SU-DHL-6 (cell line): ENCODE data around the gene FZD4.

Experiments used
- H2AFZ ChIP-seq: fragments of 200-600 bp; sonication (generic); 2 replicates; pipeline ENCODE4 v1.6.1; 2014; ENCODE audit warnings: low read depth, mild to moderate bottlenecking, moderate library complexity, mixed read lengths, antibody characterized with exemption, low read length; ENCODE audit not compliant: severe bottlenecking
- H3F3A ChIP-seq: fragments of 200-600 bp; shearing (Covaris generic); 2 replicates; pipeline ENCODE4 v1.6.0; 2016; ENCODE audit warnings: antibody characterized with exemption, mild to moderate bottlenecking; ENCODE audit not compliant: insufficient read depth
- H3K27ac ChIP-seq: fragments of 200-600 bp; sonication (generic); 2 replicates; pipeline ENCODE4 v1.5.1; 2016; ENCODE audit warnings: low read depth, mild to moderate bottlenecking, low read length, moderate library complexity, mixed read lengths
- H3K27me3 ChIP-seq: fragments of 200-600 bp; sonication (generic), shearing (Covaris generic); 2 replicates; pipeline ENCODE4 v1.6.0; 2014; ENCODE audit warnings: mild to moderate bottlenecking, low read length
- H3K36me3 ChIP-seq: fragments of 200-600 bp; sonication (generic); 2 replicates; pipeline ENCODE4 v1.6.1; 2014; ENCODE audit warnings: mild to moderate bottlenecking, low read length, mixed read lengths
- H3K4me2 ChIP-seq: fragments of 300-600, 200-600 bp; shearing (Covaris generic), sonication (generic); 2 replicates; pipeline ENCODE4 v1.6.0; 2014; ENCODE audit warnings: low read length, low read depth, mild to moderate bottlenecking; ENCODE audit not compliant: poor library complexity, severe bottlenecking
- H3K4me3 ChIP-seq: fragments of 200-600 bp; sonication (generic); 2 replicates; pipeline ENCODE4 v1.5.1; 2014; ENCODE audit warnings: antibody characterized with exemption, low read length, mild to moderate bottlenecking, mixed read lengths; ENCODE audit not compliant: insufficient read depth, poor library complexity, severe bottlenecking
- H3K79me2 ChIP-seq: fragments of 200-600 bp; sonication (generic); 2 replicates; pipeline ENCODE4 v1.6.1; 2014; ENCODE audit warnings: mild to moderate bottlenecking, low read length, moderate library complexity; ENCODE audit not compliant: insufficient read depth
- H3K9ac ChIP-seq: fragments of 200-600 bp; sonication (generic); 2 replicates; pipeline ENCODE4 v1.7.0; 2014; ENCODE audit warnings: mild to moderate bottlenecking, low read length
- H3K9me2 ChIP-seq: fragments of 200-600 bp; sonication (generic); replicated peaks from 2 replicates; pipeline ENCODE4 v1.6.1; 2014; ENCODE audit warnings: low read length; ENCODE audit not compliant: insufficient read depth
- H3K9me3 ChIP-seq: fragments of 200-600 bp; sonication (generic); 2 replicates; pipeline ENCODE4 v1.6.1; 2014; ENCODE audit warnings: low read length, mixed read lengths; ENCODE audit not compliant: insufficient read depth
- H4K20me1 ChIP-seq: fragments of 200-600 bp; sonication (generic); 2 replicates; pipeline ENCODE4 v1.6.1; 2014; ENCODE audit warnings: low read depth, mild to moderate bottlenecking, antibody characterized with exemption, low read length, moderate library complexity, mixed read lengths
- EZH2phosphoT487 ChIP-seq: fragments of 200-600 bp; sonication (generic), shearing (Covaris generic); conservative IDR thresholded peaks from 2 replicates; pipeline ENCODE4 v1.6.1; 2018; ENCODE audit warnings: mild to moderate bottlenecking, antibody characterized with exemption, low read length, moderate library complexity, mixed read lengths
- TF ChIP-seq, protein P1 (sequence below): fragments of 200-600 bp; sonication (generic); IDR thresholded peaks from one replicate; pipeline ENCODE4 v1.5.1; 2017; ENCODE audit warnings: antibody characterized with exemption, mild to moderate bottlenecking, low read length, moderate library complexity; ENCODE audit not compliant: insufficient read depth, poor library complexity, severe bottlenecking

FZD4 gene

DNA sequence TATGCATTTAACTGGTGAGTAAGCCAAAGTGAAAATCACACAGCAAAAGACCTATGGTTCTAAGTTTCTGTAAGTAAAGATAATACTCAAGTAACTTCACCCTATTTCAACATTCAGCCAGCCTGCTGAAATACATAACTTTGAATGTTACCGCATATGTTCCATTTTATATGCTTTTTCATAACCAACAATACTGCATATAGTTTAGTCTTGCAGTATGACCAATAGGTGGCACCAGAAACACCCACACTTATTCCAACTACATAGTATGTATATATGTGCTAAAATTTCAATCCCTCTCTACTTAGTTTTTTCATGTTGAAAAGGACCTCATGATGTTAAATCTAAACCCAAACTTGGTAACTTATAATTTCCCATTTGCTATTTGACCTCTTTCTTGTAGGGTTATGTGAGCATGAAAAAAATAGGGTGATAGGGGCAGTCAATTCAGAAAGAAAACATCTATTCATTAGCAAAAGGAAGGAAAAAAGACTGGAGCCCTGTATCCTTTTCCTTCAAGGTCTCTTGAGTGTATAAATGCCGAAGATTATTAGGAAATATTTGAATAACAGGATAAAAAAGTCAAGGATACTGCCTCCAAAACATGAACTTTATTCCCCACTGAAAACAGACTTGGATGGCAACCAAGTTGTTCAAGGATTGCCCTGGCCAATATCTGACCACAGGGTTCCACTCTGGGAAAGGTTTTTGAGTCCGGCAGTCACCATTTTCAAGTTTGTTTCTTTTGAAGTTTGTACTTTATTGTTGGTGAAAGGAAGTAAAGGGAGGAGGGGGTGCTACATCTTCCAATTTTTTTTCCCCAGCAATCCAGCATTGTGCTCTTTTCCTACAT lies 23.8 kb upstream of the FZD4 start:
- no peak overlapping the region for H3K9ac ChIP-seq
- H3K9me3 ChIP-seq = no peaks in the 10 kb centered on the region
- H3K4me2 ChIP-seq = no peak overlapping the region
- H4K20me1 ChIP-seq = no peaks in the 10 kb centered on the region
- H3K79me2 ChIP-seq = no peaks in the 10 kb centered on the region
- TF ChIP-seq EZH2phosphoT487 = no peak
- TF ChIP-seq, protein P1, sequence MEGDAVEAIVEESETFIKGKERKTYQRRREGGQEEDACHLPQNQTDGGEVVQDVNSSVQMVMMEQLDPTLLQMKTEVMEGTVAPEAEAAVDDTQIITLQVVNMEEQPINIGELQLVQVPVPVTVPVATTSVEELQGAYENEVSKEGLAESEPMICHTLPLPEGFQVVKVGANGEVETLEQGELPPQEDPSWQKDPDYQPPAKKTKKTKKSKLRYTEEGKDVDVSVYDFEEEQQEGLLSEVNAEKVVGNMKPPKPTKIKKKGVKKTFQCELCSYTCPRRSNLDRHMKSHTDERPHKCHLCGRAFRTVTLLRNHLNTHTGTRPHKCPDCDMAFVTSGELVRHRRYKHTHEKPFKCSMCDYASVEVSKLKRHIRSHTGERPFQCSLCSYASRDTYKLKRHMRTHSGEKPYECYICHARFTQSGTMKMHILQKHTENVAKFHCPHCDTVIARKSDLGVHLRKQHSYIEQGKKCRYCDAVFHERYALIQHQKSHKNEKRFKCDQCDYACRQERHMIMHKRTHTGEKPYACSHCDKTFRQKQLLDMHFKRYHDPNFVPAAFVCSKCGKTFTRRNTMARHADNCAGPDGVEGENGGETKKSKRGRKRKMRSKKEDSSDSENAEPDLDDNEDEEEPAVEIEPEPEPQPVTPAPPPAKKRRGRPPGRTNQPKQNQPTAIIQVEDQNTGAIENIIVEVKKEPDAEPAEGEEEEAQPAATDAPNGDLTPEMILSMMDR = peak; percentile 84
- no peak overlapping the region for H3K27ac ChIP-seq
- no peaks in the 10 kb centered on the region for H3K36me3 ChIP-seq
- no peaks in the 10 kb centered on the region for H3K27me3 ChIP-seq
- no peak overlapping the region for H3K4me3 ChIP-seq
- H3K9me2 ChIP-seq = no peaks in the 10 kb centered on the region
- H3F3A ChIP-seq = no peaks in the 10 kb centered on the region
- H2AFZ ChIP-seq = no peak overlapping the region

DNA sequence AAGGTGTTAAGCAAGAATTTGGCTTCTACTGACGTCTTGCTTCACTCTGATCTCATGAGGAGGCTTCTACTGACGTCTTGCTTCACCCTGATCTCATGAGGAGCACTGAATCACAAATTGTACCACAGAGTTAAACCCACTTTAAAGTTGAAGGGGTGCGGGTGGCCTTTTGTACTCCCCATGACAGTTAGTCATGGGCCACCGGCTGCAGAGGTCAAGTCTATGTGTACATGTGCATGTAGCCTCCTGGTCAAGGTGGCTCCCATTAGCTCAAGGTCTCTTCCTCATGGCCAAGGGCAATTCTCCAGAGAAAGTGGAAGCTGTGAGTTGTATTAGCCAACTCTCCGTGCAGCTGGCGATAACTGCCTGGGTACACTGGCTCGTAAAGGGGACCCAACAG lies 23.1 kb upstream of the FZD4 start:
- Histone ChIP-seq H3K79me2 (no peaks in the 10 kb centered on the region), H3K27me3 (no peaks in the 10 kb centered on the region), H3K36me3 (no peaks in the 10 kb centered on the region), H3K9ac (no peak overlapping the region), H3K27ac (no peak overlapping the region), H3K9me3 (no peaks in the 10 kb centered on the region), H2AFZ (no peak overlapping the region), H3K4me3 (no peak overlapping the region), H3K9me2 (no peaks in the 10 kb centered on the region), H4K20me1 (no peaks in the 10 kb centered on the region), H3F3A (no peaks in the 10 kb centered on the region), H3K4me2 (no peak overlapping the region)
- TF ChIP-seq EZH2phosphoT487 = no peak
- TF ChIP-seq, protein P1 = no peak

DNA sequence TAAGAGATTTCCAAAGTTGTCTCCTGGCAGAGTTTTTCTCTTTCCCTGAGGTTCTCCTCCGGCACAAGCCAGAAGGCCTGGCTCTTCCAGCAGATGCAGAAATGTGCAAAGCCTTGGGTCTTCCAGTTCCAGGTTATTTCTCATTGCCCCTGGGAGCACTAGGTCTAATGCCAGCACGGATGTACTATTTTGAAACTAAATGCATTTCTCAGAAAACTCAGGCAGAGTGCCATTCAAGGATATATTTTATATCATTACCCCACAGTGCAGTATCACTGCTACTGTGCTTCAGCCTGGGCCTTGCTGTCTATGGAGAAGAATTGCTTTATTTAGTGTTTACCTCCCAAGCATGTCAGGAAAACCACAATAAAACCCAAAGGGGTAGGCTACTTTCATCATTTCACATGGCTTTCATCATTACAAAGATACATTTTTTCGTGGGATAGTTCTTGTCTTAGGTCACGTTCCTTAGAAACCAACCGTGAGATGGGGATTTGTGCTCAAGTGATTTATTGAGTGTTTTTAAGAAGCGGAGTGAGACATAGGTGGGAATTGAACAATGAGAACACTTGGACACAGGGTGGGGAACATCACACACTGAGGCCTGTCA lies 22.4 kb upstream of the FZD4 start:
- H3K4me3 ChIP-seq = no peak overlapping the region
- H3K9ac ChIP-seq = no peak overlapping the region
- no peak overlapping the region for H2AFZ ChIP-seq
- H3K27ac ChIP-seq = no peak overlapping the region
- H3K9me3 ChIP-seq = no peaks in the 10 kb centered on the region
- H3K79me2 ChIP-seq = no peaks in the 10 kb centered on the region
- no peaks in the 10 kb centered on the region for H3K36me3 ChIP-seq
- no peaks in the 10 kb centered on the region for H3K9me2 ChIP-seq
- TF ChIP-seq, protein P1 = no peak
- no peak for TF ChIP-seq EZH2phosphoT487
- no peaks in the 10 kb centered on the region for H4K20me1 ChIP-seq
- no peaks in the 10 kb centered on the region for H3K27me3 ChIP-seq
- no peak overlapping the region for H3K4me2 ChIP-seq
- no peaks in the 10 kb centered on the region for H3F3A ChIP-seq
